GM12891 (cell line): ENCODE results near the gene PDCD1LG2.

Source experiments
- POLR2A ChIP-seq: IDR thresholded peaks from 2 replicates; pipeline ENCODE4 v1.6.1; 2011; ENCODE audit warnings: low read depth, low read length, control low read depth
- POLR2AphosphoS5 ChIP-seq: IDR thresholded peaks from 2 replicates; pipeline ENCODE4 v1.6.1; 2011; ENCODE audit warnings: low read depth, low read length, control low read depth
- POU2F2 ChIP-seq: IDR thresholded peaks from 2 replicates; pipeline ENCODE4 v1.6.1; 2011; ENCODE audit warnings: low read depth, mild to moderate bottlenecking, control low read depth, low read length, moderate library complexity
- SPI1 ChIP-seq: IDR thresholded peaks from 2 replicates; pipeline ENCODE4 v1.6.1; 2011; ENCODE audit warnings: low read depth, low read length, control low read depth
- TAF1 ChIP-seq: IDR thresholded peaks from 2 replicates; pipeline ENCODE4 v1.6.1; 2011; ENCODE audit warnings: low read depth, low read length, control low read depth

GRCh38 chr9:5470122-5470521 lies 40.2 kb upstream of the PDCD1LG2 start:
- TF ChIP-seq POLR2AphosphoS5, result no peak
- peak; percentile 44; the same call in 1 of the 2 replicates for TF ChIP-seq POLR2A
- no peak for TF ChIP-seq POU2F2
- no peak for TF ChIP-seq TAF1
- no peak for TF ChIP-seq SPI1
